NCI-H748 treated with DMSO at 0.1 percent for 48 hours (cell line): ENCODE measurements around the gene KCNH1.
"Not testable (repeated sequence)": the region's sequence is repeated elsewhere in the genome, so short reads cannot be mapped to it uniquely, and the experiment has no call there.

Source experiments
- DNase-seq: peaks from one replicate; lab custom pipeline; 2025; lab: John Stamatoyannopoulos, UW

Gene KCNH1

GRCh38 chr1:210687582-210688279 lies 446.2 kb downstream of the KCNH1 start:
- no peak for DNase-seq

DNA sequence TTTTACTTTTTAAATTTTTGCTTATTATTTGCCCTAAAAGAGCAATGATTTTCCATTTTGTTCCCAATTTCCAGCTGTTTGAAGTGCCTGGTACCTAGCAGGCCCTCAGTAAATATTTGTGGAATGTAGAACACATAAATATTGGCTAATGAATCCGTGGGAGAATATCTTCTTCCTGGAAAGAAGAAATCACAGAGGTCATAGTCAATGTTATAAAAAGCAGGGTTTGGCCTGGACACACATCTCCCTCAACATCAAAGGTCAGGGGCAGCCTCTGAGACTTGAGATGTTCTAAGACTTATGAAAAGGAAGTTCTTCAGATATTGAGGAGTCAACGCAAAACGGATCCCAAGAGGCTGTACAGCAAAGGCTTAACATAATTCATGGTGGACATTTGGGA lies 447.1 kb downstream of the KCNH1 start:
- DNase-seq = no peak

DNA sequence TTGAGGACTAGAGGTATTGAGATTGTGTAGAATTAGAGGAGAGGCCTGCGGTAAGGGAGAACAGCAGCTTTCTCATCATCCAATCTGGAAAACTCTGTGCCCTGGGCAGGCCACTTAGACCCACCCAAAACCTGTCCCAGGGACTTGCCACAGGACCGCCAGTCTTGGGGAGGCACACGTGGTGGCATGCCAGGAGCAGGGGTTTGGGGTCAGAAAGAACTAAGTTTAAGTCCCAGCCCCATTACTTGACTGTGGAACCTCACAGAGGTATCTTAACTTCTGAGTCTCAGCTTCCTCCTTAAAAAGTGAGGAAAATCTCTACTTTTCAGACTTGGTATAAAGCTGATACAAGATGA lies 448.7 kb downstream of the KCNH1 start:
- no peak for DNase-seq

- DNase-seq = no peak
These were observed 449.3 kb downstream of the KCNH1 start for GRCh38 chr1:210684466-210685294.

DNA sequence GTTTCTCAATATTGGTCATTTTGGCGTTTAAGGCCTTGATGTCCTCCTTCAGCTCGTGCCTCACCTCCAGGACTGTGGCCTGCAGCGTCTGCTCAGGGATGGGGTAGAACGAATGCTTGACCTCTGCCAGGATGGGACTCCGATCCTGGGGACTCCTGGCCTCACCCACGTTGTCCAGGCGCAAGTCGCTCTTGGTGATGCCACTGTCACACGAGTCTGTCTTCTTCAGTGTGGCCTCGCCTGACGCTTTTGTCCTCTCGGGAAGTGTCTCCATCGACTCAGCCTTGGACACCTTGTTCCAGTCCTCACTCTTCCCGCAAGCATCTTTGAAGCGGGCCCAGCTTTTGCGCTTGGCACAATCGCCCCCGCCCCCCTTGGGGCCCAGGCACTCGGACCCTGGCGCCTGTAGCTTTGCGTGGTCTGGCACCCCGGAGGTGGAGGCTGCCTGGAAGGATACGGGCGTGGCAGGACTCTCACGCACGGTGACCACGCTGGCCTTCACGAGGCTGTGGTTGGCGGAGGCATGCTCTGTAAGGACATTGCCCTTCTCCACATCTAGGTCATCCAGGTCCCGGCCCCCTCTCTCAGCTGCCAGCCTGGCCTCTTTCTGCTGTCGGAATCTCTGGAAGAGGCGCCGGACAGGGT lies 450.4 kb downstream of the KCNH1 start:
- no peak for DNase-seq

- no peak for DNase-seq
These were observed 452.8 kb downstream of the KCNH1 start for GRCh38 chr1:210681158-210681557.

GRCh38 chr1:210678306-210678705 lies 455.6 kb downstream of the KCNH1 start:
- no peak for DNase-seq

DNA sequence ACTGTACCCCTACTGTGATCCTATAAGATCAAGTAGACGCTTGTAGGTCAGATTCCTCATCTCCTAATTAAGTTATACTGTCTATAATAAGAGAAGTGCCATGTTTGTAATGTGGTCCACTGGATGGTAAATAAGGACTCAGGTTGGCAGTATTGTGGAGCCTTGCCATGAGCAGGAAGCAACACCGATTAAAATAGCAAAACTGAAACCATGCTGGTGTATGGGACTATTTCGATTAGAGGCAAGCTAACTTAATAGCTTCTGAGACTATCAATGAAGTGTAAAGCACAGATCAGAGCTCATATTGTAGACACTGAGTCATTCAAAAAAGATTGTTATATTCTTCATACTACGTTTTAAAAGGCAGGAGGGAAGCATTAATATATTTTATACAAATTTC lies 456.4 kb downstream of the KCNH1 start:
- no peak for DNase-seq

GRCh38 chr1:210676539-210676938 lies 457.4 kb downstream of the KCNH1 start:
- no peak for DNase-seq

DNA sequence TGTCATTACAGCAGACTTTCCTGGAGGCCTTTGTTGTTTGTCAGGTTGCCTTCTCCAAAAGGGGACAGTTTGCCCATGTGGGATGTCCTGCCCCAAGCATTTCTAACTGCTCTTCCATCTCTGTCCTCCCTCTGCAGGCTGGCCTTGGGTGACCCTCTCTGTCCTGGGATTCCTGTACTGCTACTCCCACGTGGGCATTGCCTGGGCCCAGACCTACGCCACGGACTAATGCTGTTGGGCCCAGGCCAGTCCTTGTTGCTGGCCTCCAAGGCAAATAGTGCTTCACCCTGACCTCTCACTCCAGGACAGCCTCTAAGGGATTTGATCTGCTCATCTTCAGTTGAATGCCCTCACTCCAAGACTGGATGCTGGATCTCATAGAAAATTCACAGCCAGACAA lies 459.8 kb downstream of the KCNH1 start:
- DNase-seq = no peak

- no peak for DNase-seq
These were observed 464.0 kb downstream of the KCNH1 start for GRCh38 chr1:210669951-210670350.

GRCh38 chr1:210663730-210664573 lies 470.0 kb downstream of the KCNH1 start:
- no peak for DNase-seq

DNA sequence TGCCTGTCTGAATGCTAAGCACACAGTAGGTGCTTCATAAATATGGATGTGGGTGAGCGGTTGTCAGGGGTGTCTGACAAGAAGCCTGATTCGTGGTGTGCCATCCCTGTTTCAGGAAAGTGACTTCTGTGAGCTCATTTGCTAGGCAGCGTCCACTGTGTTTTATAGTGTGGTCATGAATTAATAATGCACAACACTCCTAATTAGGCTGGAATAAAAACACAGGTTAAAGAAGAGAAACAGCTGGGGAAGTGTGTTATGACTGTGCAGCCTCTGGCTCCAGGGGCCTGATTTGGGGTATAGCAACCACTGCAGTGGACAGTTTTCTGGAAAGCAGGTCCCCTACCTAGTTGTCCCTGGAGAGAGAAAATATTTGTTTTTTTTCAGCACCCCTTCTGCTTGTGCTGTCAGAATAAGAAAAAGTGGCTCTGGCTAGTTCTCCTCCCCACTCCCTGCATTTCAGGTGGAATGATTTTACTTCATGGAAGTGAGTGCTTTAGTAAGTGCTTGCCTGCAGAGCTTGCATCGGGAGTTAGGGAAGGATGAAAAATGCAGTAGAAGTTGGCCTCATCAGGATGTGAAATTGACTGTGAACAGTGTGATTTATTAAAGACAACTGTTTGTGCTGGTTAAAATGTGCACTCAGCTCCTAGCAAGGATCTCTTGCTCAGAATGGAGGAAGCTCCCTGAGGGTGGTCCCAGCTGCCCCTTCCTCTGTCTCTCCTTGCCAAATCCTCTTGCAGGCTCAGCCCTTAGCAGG lies 471.5 kb downstream of the KCNH1 start:
- DNase-seq = no peak

GRCh38 chr1:210661520-210661919 lies 472.4 kb downstream of the KCNH1 start:
- DNase-seq = not testable (repeated sequence)

GRCh38 chr1:210657806-210658205 lies 476.1 kb downstream of the KCNH1 start:
- DNase-seq = no peak

DNA sequence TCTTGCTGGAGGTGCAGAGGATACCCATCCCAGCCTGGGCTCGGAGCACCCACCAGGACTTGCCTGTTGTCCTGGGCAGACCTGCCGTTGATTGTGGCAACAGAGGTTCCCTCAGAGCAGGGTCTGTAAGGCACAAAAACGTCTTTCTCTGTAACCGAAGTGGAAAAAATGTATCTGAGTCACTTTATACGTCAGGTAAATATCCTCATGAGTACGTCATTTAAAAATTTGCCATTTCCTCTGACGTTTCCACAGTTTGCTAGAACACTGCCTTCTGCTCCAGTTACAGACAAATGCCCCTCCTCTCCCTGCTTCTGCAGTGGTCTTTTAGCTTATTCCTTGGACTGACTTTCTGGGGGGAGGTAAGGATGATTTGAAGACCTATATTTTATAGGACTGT lies 478.4 kb downstream of the KCNH1 start:
- no peak for DNase-seq

- no peak for DNase-seq
These were observed 479.6 kb downstream of the KCNH1 start for GRCh38 chr1:210654176-210654981.

DNA sequence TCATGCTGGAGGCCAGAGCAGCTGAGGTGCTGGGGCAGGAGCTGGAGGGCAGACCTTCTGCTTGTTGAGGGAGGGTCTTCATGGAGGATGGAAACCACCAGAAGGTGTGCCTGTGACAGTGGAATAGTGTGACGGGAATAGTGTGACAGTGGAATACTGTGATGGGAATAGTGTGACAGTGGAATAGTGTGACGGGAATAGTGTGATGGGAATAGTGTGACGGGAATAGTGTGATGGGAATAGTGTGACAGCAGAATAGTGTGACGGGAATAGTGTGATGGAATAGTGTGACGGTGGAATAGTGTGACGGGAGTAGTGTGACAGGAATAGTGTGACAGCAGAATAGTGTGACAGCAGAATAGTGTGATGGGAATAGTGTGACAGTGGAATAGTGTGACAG lies 480.2 kb downstream of the KCNH1 start:
- DNase-seq = no peak

- no peak for DNase-seq
These were observed 481.5 kb downstream of the KCNH1 start for GRCh38 chr1:210652329-210652954.

DNA sequence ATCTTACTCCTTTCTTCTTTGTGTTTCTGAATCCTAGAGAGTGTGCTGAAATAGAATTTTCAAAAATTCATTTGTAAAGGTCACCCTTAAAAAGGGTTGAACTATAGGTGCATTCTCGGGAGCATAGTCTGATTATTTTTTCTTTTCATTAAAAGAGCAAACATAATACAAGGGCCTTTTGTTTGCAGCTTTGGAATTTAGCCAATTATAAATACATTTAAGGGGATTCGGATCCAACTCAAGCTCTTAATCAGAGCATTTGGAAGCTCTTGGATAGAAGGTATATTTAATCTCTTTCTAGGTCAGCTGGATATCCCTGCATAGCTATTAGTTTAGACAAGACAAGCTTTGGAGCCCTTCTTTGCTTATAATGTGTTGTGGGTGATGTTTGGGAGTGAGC lies 483.5 kb downstream of the KCNH1 start:
- DNase-seq = no peak
